Caco-2 (cell line): Measurements from ENCODE around the gene WDPCP. TPM values are rescaled to one million over a fixed set of nuclear protein-coding genes. Genes with fewer than 3 reads are reported as not detected.
"Not testable (repeated sequence)": the region's sequence is repeated elsewhere in the genome, so short reads cannot be mapped to it uniquely, and the experiment has no call there.

ENCODE experiments used
- BruUV-seq: library from RNA; stranded (reverse); fragments of 400-500 nt; replicated peaks from 2 replicates; lab custom pipeline; 2021; lab: Mats Ljungman, UMichigan
- CTCF ChIA-PET: fragments of 300-600 bp; sonication (Branson Sonifier 250); formaldehyde crosslinking; loops from one replicate; lab custom pipeline; 2022; ENCODE audit warnings: antibody characterized with exemption; lab: Charles Lee
- POLR2A ChIA-PET: fragments of 300-600 bp; sonication (Branson Sonifier 250); formaldehyde crosslinking; loops from one replicate; lab custom pipeline; 2022; ENCODE audit warnings: antibody characterized with exemption; lab: Charles Lee
- DNase-seq, 2 experiments: peaks; one replicate each; pipeline versions ENCODE4 v3.0.0 to v3.0.0-alpha.2; 2020 to 2022
- H3K27me3 ChIP-seq: replicated peaks from 2 replicates; pipeline ENCODE4 v1.6.0; 2011; ENCODE audit warnings: low read length; ENCODE audit not compliant: control insufficient read depth, insufficient read depth
- H3K36me3 ChIP-seq: 2 replicates; pipeline ENCODE4 v1.5.1; 2011; ENCODE audit warnings: low read length; ENCODE audit not compliant: control insufficient read depth, insufficient read depth
- H3K4me1 ChIP-seq: fragments of 250-450 bp; sonication (Bioruptor Pico); 2 replicates; pipeline ENCODE4 v1.5.1; 2020; ENCODE audit warnings: mild to moderate bottlenecking
- H3K4me3 ChIP-seq: 2 replicates; pipeline ENCODE4 v1.5.1; 2011; ENCODE audit warnings: low read depth, mild to moderate bottlenecking, control low read depth, low read length
- H3K9me3 ChIP-seq: fragments of 250-450 bp; sonication (Bioruptor Pico); 2 replicates; pipeline ENCODE4 v1.5.1; 2020; ENCODE audit warnings: mild to moderate bottlenecking, moderate library complexity
- H3K27ac Mint-ChIP-seq: one replicate; pipeline ENCODE4 v1.8.0; 2022; ENCODE audit warnings: mixed read lengths; ENCODE audit not compliant: unreplicated experiment
- H3K27me3 Mint-ChIP-seq: one replicate; pipeline ENCODE4 v1.8.0; 2022; ENCODE audit warnings: mixed read lengths; ENCODE audit not compliant: insufficient read depth, unreplicated experiment
- H3K36me3 Mint-ChIP-seq: one replicate; pipeline ENCODE4 v1.8.0; 2022; ENCODE audit warnings: mild to moderate bottlenecking, mixed read lengths; ENCODE audit not compliant: insufficient read depth, unreplicated experiment
- H3K4me1 Mint-ChIP-seq: one replicate; pipeline ENCODE4 v1.8.0; 2022; ENCODE audit warnings: low read depth, mixed read lengths; ENCODE audit not compliant: unreplicated experiment
- H3K4me3 Mint-ChIP-seq: one replicate; pipeline ENCODE4 v1.8.0; 2022; ENCODE audit warnings: mild to moderate bottlenecking, moderate library complexity, mixed read lengths; ENCODE audit not compliant: unreplicated experiment
- H3K9me3 Mint-ChIP-seq: one replicate; pipeline ENCODE4 v1.8.0; 2022; ENCODE audit warnings: mixed read lengths; ENCODE audit not compliant: unreplicated experiment
- CTCF ChIP-seq, 2 experiments: fragments of 200-600 bp in 1 of 2; IDR thresholded peaks; 1 replicate in 1 of 2; 2 replicates in 1 of 2; pipeline versions ENCODE4 v1.5.1 to v1.8.0; 2011 to 2022; ENCODE audit warnings: antibody characterized with exemption in 1 of 2, control low read depth in 1 of 2, inconsistent platforms in 1 of 2, low read depth in 1 of 2, low read length in 1 of 2, mild to moderate bottlenecking in 1 of 2, moderate library complexity in 1 of 2; ENCODE audit not compliant: insufficient read depth in 1 of 2, severe bottlenecking in 1 of 2, unreplicated experiment in 1 of 2
- intact Hi-C: fragments of 100-400 bp; cut with micrococcal nuclease; formaldehyde crosslinking; loops from one replicate; pipeline ENCODE4 v1.10.0; 2022; ENCODE audit not compliant: unreplicated experiment
- total RNA-seq: library from RNA; stranded (reverse); gene quantifications from 2 replicates; pipeline ENCODE4 v1.2.3, GENCODE V29; 2022

The WDPCP gene
- total RNA-seq, 1 experiment from 2014 or later = 16.2 TPM

GRCh38 chr2:63340443-63340842 lies 247.8 kb downstream of the WDPCP start:
- ChIA-PET POLR2A (no interaction called here), CTCF (no interaction called here)
- peaks cover 31% of the 10 kb centered on the region for H3K9me3 Mint-ChIP-seq
- no peaks in the 10 kb centered on the region for H3K36me3 ChIP-seq
- no peaks in the 10 kb centered on the region for H3K4me1 ChIP-seq
- intact Hi-C loops = no loop called here
- no peak overlapping the region for H3K4me3 Mint-ChIP-seq
- no peak overlapping the region for H3K27ac Mint-ChIP-seq
- DNase-seq = no peak
- H3K9me3 ChIP-seq = peaks cover 22% of the 10 kb centered on the region
- no peak overlapping the region for H3K4me3 ChIP-seq
- H3K36me3 Mint-ChIP-seq = no peaks in the 10 kb centered on the region
- BruUV-seq = no TSS peak
- H3K4me1 Mint-ChIP-seq = no peaks in the 10 kb centered on the region
- H3K27me3 ChIP-seq = no peaks in the 10 kb centered on the region
- TF ChIP-seq CTCF (IDR thresholded peaks at IDR 0.05; ENCODE audit: insufficient read depth in 1 of 2, low read depth in 1 of 2, low read length in 1 of 2, severe bottlenecking in 1 of 2, unreplicated experiment in 1 of 2) = no peak
- no peaks in the 10 kb centered on the region for H3K27me3 Mint-ChIP-seq

GRCh38 chr2:63334910-63335309 lies 253.4 kb downstream of the WDPCP start:
- DNase-seq = no peak
- Histone ChIP-seq H3K27me3 (no peaks in the 10 kb centered on the region), H3K4me1 (peaks cover 14% of the 10 kb centered on the region), H3K9me3 (0 out of 2 replicates have a peak, but pooled peaks cover 3% of the 10 kb centered on the region), H3K4me3 (no peak overlapping the region), H3K36me3 (no peaks in the 10 kb centered on the region)
- Mint-ChIP-seq H3K9me3 (no peaks in the 10 kb centered on the region), H3K27ac (no peak overlapping the region), H3K4me3 (no peak overlapping the region), H3K27me3 (no peaks in the 10 kb centered on the region), H3K36me3 (no peaks in the 10 kb centered on the region), H3K4me1 (peaks cover 7% of the 10 kb centered on the region)
- TF ChIP-seq CTCF (IDR thresholded peaks at IDR 0.05; ENCODE audit: insufficient read depth in 1 of 2, low read depth in 1 of 2, low read length in 1 of 2, severe bottlenecking in 1 of 2, unreplicated experiment in 1 of 2) = no peak
- POLR2A ChIA-PET = no interaction called here
- CTCF ChIA-PET = no interaction called here
- intact Hi-C loops = no loop called here
- BruUV-seq = no TSS peak

GRCh38 chr2:63326473-63326872 lies 261.8 kb downstream of the WDPCP start:
- Histone ChIP-seq H3K4me3 (no peak overlapping the region), H3K4me1 (no peaks in the 10 kb centered on the region), H3K36me3 (no peaks in the 10 kb centered on the region), H3K27me3 (no peaks in the 10 kb centered on the region), H3K9me3 (no peaks in the 10 kb centered on the region)
- ChIA-PET CTCF (no interaction called here), POLR2A (no interaction called here)
- no peaks in the 10 kb centered on the region for H3K36me3 Mint-ChIP-seq
- no peak overlapping the region for H3K4me3 Mint-ChIP-seq
- peaks cover 17% of the 10 kb centered on the region for H3K9me3 Mint-ChIP-seq
- intact Hi-C loops = no loop called here
- H3K27ac Mint-ChIP-seq = no peak overlapping the region
- no peak for DNase-seq
- H3K27me3 Mint-ChIP-seq = no peaks in the 10 kb centered on the region
- no TSS peak for BruUV-seq
- no peak for TF ChIP-seq CTCF (IDR thresholded peaks at IDR 0.05; ENCODE audit: insufficient read depth in 1 of 2, low read depth in 1 of 2, low read length in 1 of 2, severe bottlenecking in 1 of 2, unreplicated experiment in 1 of 2)
- no peaks in the 10 kb centered on the region for H3K4me1 Mint-ChIP-seq

- H3K36me3 ChIP-seq, BruUV-seq, POLR2A ChIA-PET, H3K4me3 Mint-ChIP-seq, H3K27ac Mint-ChIP-seq, H3K4me1 Mint-ChIP-seq, H3K27me3 Mint-ChIP-seq, H3K36me3 Mint-ChIP-seq, H3K9me3 ChIP-seq, H3K4me3 ChIP-seq, H3K27me3 ChIP-seq, DNase-seq, H3K4me1 ChIP-seq, CTCF ChIA-PET, intact Hi-C loops: not testable (repeated sequence)
- H3K9me3 Mint-ChIP-seq = peaks cover 24% of the 10 kb centered on the region
Observed at GRCh38 chr2:63323662-63324061, 264.6 kb downstream of the WDPCP start.

GRCh38 chr2:63321973-63322372 lies 266.3 kb downstream of the WDPCP start:
- H3K27ac Mint-ChIP-seq, H3K36me3 Mint-ChIP-seq, H3K4me3 ChIP-seq, H3K4me3 Mint-ChIP-seq, H3K27me3 Mint-ChIP-seq, H3K4me1 ChIP-seq, H3K36me3 ChIP-seq, CTCF ChIA-PET, H3K27me3 ChIP-seq, BruUV-seq, H3K4me1 Mint-ChIP-seq, POLR2A ChIA-PET, DNase-seq, H3K9me3 ChIP-seq, intact Hi-C loops: not testable (repeated sequence)
- H3K9me3 Mint-ChIP-seq = peaks cover 24% of the 10 kb centered on the region
